ENCODE data around the gene DDIT4L. TPM values are rescaled to one million over a fixed set of nuclear protein-coding genes. Genes with fewer than 3 reads are reported as not detected.
"Not testable (repeated sequence)": the region's sequence is repeated elsewhere in the genome, so short reads cannot be mapped to it uniquely, and the experiment has no call there.

Gene DDIT4L
- total RNA-seq, 1 donor from 2014 or later = 5.4 TPM

- DNase-seq (ENCODE audit: extremely low spot score in 2 of 2) = no peak
- H3K4me3 ChIP-seq = no peak overlapping the region
- H3K27me3 ChIP-seq = no peaks in the 10 kb centered on the region
- no peaks in the 10 kb centered on the region for H3K9me3 ChIP-seq
- TF ChIP-seq POLR2AphosphoS5 (IDR thresholded peaks at IDR 0.05; ENCODE audit: insufficient read depth in 1 of 2, low read depth in 1 of 2) = no peak
- TF ChIP-seq POLR2A (IDR thresholded peaks at IDR 0.05) = no peak
- TF ChIP-seq CTCF (IDR thresholded peaks at IDR 0.05) = no peak
- no peak overlapping the region for H3K27ac ChIP-seq
- H3K4me1 ChIP-seq = no peaks in the 10 kb centered on the region
- intact Hi-C loops (cut with DNase I) = no loop called here
- no peaks in the 10 kb centered on the region for H3K36me3 ChIP-seq
These were observed 18.2 kb upstream of the DDIT4L start for GRCh38 chr4:100208459-100208858.

GRCh38 chr4:100206850-100207249, 16.6 kb upstream of the DDIT4L start:
- intact Hi-C loops (cut with DNase I) = no loop called here
- TF ChIP-seq POLR2A (IDR thresholded peaks at IDR 0.05) (no peak), POLR2AphosphoS5 (IDR thresholded peaks at IDR 0.05; ENCODE audit: insufficient read depth in 1 of 2, low read depth in 1 of 2) (no peak), CTCF (IDR thresholded peaks at IDR 0.05) (no peak)
- no peak for DNase-seq (ENCODE audit: extremely low spot score in 2 of 2)

GRCh38 chr4:100198061-100198460, 7.8 kb upstream of the DDIT4L start:
- H3K4me3 ChIP-seq = no peak overlapping the region
- DNase-seq (ENCODE audit: extremely low spot score in 2 of 2) = no peak
- no peaks in the 10 kb centered on the region for H3K4me1 ChIP-seq
- H3K9me3 ChIP-seq = no peaks in the 10 kb centered on the region
- no peak for TF ChIP-seq POLR2AphosphoS5 (IDR thresholded peaks at IDR 0.05; ENCODE audit: insufficient read depth in 1 of 2, low read depth in 1 of 2)
- TF ChIP-seq CTCF (IDR thresholded peaks at IDR 0.05) = no peak
- no peak for TF ChIP-seq POLR2A (IDR thresholded peaks at IDR 0.05)
- intact Hi-C loops (cut with DNase I) = no loop called here
- no peaks in the 10 kb centered on the region for H3K36me3 ChIP-seq
- H3K27ac ChIP-seq = no peak overlapping the region
- H3K27me3 ChIP-seq = no peaks in the 10 kb centered on the region

More at GRCh38 chr4:100206850-100207249, 16.6 kb upstream of the DDIT4L start:
- H3K27ac ChIP-seq = no peak overlapping the region
- no peaks in the 10 kb centered on the region for H3K27me3 ChIP-seq
- H3K36me3 ChIP-seq = no peaks in the 10 kb centered on the region
- H3K4me1 ChIP-seq = no peaks in the 10 kb centered on the region
- H3K4me3 ChIP-seq = no peak overlapping the region
- H3K9me3 ChIP-seq = no peaks in the 10 kb centered on the region

GRCh38 chr4:100196388-100197071, 6.3 kb upstream of the DDIT4L start:
- H3K4me1 ChIP-seq; intact Hi-C loops (cut with DNase I); H3K36me3 ChIP-seq; H3K27ac ChIP-seq; H3K27me3 ChIP-seq; H3K4me3 ChIP-seq; H3K9me3 ChIP-seq; DNase-seq (ENCODE audit: extremely low spot score in 2 of 2): not testable (repeated sequence)

GRCh38 chr4:100190643-100191600, 654 bp upstream of the DDIT4L start:
- peaks cover 32% of the 10 kb centered on the region for H3K4me1 ChIP-seq
- no peaks in the 10 kb centered on the region for H3K36me3 ChIP-seq
- H3K27ac ChIP-seq = peak overlapping the region; percentile 67
- no peaks in the 10 kb centered on the region for H3K27me3 ChIP-seq
- intact Hi-C loops (cut with DNase I) = no loop called here
- TF ChIP-seq POLR2A (IDR thresholded peaks at IDR 0.05) = no peak
- TF ChIP-seq CTCF (IDR thresholded peaks at IDR 0.05) = no peak
- TF ChIP-seq POLR2AphosphoS5 (IDR thresholded peaks at IDR 0.05; ENCODE audit: insufficient read depth in 1 of 2, low read depth in 1 of 2) = no peak
- H3K9me3 ChIP-seq = no peaks in the 10 kb centered on the region
- DNase-seq (ENCODE audit: extremely low spot score in 2 of 2) = no peak
- H3K4me3 ChIP-seq = peak overlapping the region; percentile 65 to 72
